SW 1271 (cell line): ENCODE data around the gene KLF9.
"Not testable (repeated sequence)": the region's sequence is repeated elsewhere in the genome, so short reads cannot be mapped to it uniquely, and the experiment has no call there.

Experiments used
- DNase-seq, 2 experiments: peaks; one replicate each; lab custom pipeline; 2025; lab: John Stamatoyannopoulos, UW

The KLF9 gene

DNA sequence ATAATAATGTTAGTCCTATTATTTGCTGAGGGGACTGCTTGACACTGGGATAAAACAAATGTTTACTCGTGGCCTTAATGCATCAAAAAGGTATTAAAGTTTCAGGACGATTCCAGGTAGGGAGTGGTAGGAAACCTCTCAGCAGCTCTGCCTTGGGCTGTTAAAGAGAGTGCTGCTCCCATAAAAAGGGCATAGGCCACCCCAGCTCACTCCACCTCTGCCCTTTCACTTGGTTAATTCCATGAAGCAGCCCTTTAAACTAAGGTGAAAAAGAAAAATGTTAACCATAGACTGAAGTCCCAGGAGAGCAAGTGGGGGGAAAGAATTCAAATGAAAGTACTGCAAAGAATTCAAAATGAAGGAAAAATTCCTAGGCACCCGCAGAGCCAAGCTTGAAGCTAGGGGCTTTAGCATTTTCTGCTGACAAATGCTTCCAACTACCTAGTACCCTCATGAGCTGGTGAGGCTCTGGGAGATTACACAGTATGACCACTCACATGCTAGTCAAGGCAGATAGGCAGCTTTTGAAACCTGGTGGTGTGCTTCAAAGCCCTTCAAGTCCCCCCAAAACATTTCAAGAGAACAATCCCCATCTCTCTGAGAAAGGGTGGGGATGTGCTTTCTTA, 8.5 kb downstream of the KLF9 start:
- no peak for DNase-seq

DNA sequence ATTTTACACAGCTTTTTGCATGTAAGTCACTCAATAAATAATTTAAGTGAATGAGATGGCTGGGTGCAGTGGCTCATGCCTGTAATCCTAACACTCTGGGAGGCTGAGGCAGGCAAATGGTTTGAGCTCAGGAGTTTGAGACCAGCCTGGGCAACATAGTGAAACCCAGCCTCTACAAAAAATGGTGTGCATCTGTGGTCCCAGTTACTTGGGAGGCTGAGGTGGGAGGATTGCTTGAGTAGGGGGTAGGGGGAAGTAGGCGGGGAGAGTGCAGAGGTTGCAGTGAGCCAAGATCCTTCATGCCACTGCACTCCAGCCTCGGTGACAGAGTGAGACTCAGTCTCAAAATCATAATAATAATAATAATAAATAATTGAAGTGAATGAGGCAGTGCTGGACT, 10.2 kb downstream of the KLF9 start:
- DNase-seq, result no peak

DNA sequence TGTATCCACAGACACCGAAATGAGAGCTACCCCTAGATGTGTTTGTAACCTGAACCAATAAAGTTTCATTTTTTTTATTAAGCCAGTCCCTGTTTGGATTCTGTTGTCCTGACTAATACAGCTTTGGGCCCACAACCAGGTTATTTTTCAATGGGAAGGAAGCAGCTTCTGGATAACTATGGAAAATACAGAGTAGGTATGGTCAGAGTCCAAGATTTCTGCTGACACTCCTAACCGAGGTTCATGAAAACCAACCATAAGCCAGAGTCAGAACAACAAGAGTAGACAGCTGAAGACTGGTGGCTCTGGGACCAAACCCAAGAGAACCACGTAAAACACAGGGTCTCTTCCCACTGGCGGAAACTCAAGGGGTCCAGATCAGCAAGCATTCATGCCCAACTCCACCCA, 10.8 kb downstream of the KLF9 start:
- DNase-seq, result no peak

DNA sequence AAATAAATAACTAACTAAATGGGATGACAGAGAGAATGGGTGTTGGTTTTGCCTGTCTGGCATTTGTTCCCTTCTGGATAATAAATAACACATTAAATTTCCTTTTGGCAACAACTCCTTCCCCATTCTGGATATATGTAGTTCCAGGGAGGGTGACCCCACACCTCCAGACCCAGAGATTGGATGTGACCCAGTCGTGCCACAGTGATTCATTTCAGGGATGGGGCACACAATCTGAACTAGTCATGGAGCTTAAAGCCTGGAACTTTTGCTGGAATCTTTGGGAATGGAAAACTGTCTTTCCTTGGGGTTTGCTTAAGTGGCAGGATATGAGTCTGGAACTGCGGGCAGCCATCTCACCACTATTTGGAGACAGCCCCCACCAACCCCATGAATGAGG, 11.3 kb downstream of the KLF9 start:
- DNase-seq, result no peak

DNA sequence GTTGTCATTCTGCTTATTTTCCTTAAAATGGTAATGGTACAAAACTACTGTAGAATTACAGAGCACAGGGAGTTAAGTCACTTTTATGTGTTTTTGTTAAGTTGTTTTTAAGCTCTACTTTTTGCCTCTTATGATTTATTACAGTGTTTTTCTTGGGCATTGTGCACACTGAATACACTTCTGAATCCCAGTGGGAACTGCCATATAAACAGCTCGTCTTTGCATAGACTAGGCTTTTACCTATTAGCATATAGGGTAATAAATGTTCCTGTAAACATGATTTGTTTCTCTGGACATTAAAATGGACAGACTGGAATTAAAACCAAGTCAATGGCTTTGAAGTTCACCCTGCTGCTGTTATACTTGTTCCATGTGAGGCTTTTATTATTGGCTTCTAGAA, 12.2 kb downstream of the KLF9 start:
- DNase-seq, result no peak

DNA sequence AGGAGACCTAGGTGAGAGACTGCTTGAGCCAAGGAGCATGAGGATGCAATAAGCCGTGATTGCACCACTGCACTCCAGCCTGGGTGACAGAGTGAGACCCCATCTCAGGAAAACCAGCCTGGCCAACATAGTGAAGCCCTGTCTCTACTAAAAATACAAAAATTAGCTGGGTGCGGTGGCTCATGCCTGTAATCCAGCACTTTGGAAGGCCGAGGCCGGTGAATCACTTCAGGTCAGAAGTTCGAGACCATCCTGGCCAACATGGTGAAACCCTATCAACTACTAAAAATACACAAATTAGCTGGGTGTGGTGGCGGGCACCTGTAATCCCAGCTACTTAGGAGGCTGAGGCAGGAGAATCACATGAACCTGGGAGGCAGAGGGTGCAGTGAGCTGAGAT, 13.2 kb downstream of the KLF9 start:
- not testable (repeated sequence) for DNase-seq

DNA sequence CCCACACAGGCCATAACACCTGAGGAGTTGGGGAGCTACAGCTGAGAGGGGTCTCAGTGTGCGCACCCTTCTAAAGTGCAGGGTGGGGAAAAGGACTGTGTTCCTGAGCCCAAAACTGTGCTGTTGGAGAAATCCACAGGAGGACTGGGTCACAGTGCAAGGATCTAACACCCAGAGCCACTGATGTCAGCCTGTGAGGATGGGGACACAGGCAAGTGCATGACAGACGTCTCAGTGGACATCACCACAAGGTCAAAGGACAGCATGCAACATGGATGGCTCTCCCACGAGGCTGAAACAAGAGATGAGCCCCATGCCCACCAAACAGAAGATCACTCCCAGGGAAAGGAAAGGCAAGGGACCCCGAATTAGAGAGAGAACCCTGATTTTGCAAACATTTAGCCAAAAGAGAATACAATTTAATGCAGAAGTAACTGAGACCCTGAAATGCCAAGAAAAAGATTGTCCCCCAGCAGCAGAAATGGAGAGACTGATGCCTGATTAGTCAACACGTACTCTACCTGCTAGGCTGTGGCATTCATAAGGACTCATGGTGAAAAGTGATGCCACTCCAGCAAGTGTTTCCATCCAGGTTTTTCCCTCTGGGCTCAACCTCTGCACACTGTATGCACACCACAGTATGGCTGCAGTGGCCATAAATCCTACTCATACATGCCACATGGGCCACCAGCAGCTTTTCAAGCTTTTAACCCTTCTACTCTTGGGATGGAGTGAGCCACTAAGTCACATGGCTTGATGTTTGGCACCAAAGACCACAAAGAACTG, 14.2 kb downstream of the KLF9 start:
- DNase-seq, result no peak

DNA sequence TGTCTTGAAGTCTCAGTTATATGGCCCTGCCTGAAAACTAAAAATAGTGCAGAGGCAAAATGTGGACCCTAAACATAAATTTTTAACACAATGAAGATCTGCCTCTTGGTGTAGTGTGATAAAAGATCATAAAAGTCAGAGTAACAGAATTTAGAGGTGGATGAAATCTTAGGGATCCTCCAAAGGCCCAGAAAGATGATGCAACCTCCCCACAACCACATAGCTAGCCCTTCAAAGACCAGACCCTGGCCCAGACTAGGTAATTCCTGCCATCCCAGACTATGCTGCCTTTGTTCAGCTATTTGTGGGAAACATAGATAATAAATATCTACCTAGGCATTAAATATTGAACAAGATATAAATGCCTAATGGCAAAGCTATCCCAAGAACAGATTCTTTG, 15.3 kb downstream of the KLF9 start:
- no peak for DNase-seq

DNA sequence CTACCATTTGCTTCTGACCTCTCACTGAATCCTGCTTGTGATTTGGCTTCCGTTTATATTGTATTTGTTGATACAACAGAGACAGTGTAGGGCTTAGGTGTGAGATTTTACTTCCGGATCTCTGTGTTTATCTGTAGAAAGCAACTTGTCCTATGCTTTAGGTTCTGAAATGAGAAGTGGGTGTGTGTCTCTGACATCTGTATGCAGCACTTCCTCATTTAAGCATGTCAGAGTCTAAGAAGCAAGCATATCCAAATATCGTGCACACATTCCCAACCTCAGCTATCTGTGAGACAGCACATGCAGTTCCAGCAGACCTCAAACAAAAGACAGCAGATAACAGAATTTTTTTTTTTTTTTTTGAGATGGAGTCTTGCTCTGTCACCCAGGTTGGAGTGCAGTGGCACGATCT, 16.3 kb downstream of the KLF9 start:
- no peak for DNase-seq

DNA sequence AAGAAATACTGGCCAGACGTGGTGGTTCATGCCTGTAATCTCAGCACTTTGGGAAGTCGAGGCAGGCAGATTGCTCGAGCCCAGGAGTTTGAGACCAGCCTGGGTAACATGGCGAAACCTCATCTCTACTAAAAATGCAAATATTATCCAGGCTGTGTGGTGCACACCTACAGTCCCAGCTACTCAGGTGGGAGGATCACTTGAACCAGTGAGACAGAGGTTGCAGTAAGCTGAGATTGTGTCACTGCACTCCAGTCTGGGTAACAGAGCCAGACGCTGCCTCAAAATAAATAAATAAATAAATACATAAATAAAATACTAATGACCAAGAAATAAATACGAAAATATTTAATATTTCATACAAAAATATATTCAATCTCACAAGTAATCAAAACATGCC, 18.8 kb downstream of the KLF9 start:
- no peak for DNase-seq

DNA sequence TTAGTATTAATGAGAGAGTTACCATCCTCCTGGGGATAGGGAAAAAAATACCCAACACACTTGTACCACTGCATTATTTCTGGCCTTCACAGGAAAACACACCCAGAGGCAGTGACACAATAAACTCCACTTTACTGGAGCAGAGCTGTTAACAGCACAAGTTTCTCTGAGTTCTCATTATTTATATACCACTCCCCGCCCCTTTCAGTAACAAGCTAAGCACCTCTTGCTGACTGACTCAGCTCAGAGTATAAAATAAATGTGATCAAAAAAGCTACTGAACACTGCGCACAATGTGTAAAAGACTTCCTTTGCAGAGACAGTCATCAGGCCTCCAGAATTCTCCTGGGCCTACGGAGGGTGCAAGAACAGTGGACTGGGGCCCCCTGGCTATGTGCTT, 21.6 kb downstream of the KLF9 start:
- DNase-seq, result no peak

DNA sequence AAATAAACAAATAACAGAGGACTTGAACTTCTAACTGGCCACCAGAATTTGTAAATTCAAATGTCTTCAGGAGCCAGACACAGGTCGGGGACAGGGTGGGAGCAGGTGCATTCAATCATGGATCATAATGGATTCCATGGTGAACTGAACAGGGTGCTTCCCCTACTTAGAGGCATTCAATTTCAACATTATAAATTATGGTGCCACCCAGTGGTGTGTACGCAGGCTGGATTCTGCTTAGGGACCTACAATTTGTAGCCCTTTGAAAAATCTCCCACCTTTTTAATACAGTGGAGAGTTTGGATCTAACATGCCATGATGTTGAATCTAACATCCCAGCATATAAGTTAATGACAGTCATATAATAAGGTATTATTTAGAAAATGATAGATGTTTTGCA, 22.3 kb downstream of the KLF9 start:
- DNase-seq, result no peak

DNA sequence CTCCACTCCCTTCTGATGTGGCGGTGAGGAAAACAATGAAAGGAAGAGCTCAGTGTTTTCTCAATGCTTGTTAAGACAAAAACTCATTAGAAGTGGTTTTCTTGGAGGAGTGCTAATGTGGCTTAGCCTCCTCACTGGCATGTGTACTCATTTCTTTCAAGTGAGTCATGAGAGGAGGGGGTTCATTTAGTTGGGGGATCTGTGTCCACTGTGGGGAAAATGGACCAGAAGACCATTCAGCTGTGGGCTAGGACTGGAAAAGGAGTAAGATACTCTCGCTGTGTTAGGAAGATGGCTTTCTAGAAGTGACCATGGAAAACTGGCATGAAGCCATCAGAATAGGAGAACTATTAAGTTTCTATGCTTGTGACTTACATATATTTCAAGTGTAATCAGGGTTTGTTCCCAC, 23.5 kb downstream of the KLF9 start:
- no peak for DNase-seq

DNA sequence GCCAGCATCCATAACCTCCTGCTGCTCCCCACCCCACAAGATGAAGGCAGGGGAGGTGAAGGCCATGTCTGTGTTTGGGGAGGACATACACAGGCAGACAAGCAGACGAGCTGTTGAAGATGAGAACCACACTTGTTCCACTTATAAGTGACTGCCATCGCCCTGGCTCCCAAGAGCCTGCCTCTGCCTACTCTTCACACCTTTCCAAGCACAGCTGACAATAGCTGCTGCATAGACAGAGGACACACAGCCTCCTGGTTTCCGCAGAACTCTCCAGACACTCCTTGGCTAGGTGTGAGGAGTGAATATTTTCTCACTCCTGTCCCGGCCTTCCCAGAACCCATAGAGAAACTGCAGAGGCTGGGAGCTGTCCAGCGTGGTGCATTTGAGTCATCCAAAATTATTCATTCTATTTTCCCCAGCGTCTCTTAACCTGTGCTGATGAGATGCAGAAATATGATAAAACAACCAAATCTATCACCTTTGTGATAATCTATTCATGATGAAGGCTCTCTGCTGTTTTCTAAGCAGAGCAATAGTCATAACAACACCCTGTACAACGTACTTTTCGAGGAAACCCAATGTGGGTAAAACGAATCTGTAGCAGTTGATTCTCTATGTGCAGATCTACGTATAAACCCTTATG, 24.7 kb downstream of the KLF9 start:
- DNase-seq, result no peak

DNA sequence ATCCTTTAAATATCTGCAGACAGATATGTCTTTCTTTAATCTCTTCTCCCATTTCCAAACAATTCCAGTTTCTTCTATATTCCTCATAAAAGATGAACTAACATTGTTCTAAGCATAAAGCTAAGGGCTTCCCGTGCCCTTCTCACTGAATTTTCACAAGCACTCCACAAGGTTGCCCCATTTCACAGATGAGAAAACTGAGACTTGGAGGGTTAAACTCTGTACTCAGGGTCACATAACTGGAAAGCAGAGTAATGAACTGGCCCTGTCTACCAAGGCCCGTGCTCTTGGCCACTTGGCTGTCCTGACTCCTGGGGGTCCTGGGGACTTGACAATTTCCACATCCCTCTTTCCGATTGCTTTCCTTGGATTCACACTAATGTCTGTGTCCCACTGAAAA, 25.3 kb downstream of the KLF9 start:
- no peak for DNase-seq

DNA sequence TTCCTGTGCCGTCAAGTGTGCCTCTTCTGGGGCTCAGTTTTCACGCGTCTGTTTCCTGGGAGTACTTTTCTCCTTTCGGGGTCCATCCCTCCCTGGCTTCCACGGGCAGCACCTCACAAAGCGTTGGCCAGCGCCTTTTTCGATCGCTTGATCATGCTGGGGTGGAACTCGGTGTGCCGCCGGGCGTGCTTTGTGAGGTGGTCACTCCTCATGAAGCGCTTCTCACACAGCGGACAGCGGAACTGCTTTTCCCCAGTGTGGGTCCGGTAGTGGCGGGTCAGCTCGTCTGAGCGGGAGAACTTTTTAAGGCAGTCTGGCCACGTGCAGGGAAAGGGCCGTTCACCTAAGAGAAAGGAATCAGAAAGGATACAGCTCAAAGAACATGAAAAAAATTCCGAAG, 26.8 kb downstream of the KLF9 start:
- DNase-seq, result no peak

DNA sequence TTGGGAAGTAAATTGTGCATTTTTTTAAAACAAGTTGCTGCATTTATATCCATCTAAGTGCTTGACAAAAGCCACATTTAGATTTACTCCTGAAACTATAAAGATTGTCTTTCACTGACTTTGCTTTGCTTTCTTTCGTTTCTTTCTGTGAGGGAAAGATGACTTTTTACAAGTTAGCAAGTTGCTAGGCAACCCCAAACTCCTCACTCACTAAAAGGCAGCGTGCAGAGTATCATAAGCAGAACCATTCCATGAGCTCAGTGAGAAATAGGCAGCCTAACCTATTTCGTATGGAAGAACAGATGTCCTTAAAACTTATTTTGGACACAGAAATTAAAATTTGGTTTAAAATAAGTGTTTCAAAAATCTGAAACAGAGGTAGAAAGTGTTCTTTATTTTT, 29.0 kb downstream of the KLF9 start:
- DNase-seq, result no peak

DNA sequence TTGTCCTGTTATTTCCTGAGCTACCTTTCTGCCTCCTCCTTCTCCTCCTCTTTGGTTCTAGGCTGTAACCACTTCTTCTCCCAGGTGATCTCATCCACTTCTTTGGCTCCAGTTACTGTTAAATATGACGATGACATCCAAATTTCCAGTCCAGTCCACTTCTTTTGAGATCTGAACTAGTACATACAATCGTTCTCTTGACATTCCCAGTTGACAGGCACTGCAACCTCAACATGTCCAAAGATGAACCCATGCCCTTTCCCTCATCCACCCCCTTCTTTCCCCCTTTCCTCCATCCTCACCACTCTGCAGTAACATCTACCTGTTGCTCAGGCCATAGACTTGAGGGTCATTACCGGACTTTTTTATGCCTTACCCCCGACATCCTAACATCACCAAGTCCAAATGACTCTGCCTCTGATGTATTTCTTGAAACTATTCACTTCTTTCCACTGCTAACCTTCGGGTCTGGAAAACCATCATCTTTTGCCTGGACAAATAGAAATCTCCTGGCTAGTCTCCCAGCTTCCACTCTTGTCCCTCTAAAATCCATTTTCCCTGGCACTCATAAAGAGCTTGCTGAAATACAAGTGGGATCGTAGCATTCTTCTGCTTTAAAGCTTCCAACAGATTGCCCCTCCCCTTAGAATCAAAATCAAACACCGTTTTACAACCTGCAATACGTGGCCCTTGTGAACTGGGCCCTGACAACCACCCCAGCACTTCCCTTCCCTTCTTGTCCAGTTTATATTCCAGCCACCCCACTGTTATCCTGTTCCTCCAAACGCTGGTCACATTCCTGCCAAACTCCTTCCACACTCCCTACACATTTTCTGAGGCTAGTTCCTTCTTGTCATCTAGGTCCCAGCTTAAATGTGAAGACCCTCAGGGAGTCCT, 31.5 kb downstream of the KLF9 start:
- DNase-seq, result no peak

DNA sequence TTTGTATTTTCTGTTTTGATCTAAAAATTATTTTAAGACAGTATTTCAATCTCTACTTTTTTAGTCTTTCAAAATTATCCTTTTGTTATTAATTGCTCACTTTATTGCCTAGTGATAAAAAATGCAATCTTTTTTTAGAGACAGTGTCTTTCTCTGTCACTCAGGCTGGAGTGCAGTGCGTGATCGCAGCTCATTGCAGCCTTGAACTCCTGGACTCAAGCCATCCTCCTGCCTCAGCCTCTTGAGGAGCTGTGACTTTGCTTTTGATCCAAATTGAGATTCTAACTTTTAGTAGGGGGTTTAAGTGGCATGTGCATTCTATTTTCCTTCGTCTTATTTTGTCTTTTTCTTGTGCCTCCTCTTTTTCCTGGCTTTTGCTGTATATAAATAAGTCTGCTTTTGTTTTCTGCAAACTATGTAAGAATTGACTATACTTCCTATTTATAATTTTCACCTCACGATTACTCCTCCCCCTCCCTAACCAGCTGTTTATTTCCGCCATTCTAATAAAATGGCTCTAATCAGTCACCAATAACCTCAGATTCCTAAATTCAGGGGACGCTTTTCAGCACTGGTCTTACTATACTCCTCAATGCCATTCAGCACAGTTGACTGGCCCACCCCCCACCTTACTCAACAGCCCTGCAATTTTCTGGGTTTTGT, 32.3 kb downstream of the KLF9 start:
- DNase-seq, result no peak

DNA sequence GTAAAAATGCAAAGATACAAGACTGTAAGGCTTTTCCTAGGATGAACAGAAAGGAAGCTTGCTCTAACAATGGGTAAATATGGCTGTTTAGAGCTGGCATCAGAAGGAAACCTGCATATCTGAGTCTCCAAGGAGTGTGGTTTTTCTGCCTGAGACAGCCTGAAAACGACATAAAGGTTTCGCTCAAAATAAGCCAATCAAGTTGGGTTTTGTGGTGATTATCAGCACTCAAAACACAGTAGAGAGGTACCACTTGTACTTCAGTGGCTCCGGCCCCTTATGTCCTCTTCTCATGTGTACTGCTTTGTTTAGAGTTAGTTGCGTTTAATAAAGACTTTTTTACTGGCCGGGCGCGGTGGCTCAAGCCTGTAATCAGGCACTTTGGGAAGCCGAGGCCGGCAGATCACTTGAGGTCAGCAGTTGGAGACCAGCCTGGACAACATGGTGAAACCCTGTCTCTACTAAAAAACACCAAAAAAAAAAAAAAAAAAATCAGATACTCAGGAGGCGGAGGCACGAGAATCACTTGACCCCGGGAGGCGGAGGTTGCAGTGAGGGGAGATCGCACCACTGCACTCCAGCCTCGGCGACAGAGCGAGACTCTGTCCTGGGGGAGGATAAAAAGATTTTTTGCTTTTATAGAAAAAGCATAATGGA, 39.4 kb downstream of the KLF9 start:
- DNase-seq, result no peak

DNA sequence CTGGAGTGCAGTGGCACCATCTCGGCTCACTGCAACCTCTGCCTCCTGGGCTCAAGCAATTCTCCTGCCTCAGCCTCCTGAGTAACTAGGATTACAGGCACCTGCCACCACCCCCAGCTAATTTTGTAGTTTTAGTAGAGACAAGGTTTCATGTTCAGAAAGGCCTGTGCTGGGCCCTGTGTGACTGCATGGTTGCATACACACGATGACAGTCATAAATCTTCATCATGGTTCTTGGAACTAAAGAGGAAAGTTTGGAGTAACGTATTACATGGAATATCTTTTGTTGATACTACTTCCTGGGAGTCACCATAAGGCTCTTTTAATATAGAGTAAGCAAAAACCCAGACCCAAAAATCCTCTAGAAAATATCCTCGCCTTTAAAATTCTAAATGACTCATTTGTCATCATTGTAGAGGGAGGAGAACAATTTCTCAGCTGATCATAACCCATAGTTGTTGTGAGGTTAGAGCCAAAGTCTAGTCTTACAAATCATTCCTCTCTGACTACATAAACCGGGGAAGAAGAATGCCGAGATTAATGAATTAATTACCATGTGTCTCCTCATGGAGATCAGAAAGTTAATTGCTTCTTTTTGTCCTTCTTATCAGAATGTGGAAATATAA, 47.0 kb downstream of the KLF9 start:
- no peak for DNase-seq
